Stimulated activated CD8-positive, alpha-beta memory T cell treated with anti-CD3 and anti-CD28 coated beads, Interleukin-4, amount 100 ng/mL, for 48 hours (primary cell): ENCODE data around the gene SDCCAG8.

Source experiments
- DNase-seq: peaks from one replicate; pipeline ENCODE4 v3.0.0-alpha.2; 2020

The SDCCAG8 gene

DNA sequence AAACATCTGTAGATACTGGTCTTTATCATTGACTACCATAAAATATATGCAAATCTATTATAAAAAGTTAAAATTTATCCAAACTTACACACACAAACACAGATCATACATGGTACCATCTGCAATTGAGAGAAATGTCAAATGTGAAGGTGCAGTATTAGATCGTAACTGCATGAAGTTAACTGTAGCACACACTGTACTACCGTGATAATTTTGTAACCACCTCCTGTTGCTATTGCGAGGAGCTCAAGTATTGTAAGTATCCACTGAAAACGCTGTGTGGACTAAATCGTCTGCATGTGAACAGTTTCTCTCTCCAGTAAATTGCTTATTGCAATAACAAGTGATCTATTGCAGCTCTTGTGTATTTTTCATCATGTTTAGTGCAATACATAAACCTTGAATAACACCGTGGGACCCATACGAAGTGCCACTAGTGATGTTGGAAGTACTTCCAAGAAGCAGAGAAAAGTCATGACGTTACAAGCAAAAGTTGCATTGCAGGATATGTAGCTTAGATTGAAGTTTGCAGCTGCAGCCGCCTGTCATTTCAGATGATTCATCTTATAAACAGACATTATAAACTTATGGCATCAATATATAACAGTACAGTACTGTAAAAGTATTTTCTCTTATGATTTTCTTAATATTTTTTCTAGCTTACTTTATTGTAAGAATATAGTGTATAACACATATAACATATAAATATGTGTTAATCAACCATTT lies 172.9 kb downstream of the SDCCAG8 start:
- DNase-seq: no peak

GRCh38 chr1:243431591-243431990 lies 175.8 kb downstream of the SDCCAG8 start:
- no peak for DNase-seq

DNA sequence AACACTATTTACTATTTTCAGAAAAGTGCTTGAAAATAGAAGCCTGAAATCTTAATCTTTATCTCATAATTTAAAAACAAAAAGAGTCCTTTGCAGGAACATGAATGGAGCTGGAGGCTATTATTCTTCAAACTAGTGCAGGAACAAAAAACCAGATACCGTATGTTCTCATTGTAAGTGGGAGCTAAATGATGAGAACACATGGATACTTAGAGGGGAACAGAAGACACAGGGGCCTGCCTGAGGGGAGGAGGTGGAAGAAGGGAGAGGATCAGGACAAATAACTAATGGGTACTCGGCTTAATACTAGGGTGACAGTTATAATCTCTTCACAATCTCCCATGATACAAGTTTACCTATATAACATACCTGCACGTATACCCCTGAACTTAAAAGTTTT lies 176.3 kb downstream of the SDCCAG8 start:
- no peak for DNase-seq

- no peak for DNase-seq
Measured at GRCh38 chr1:243433737-243434370, 178.0 kb downstream of the SDCCAG8 start.

DNA sequence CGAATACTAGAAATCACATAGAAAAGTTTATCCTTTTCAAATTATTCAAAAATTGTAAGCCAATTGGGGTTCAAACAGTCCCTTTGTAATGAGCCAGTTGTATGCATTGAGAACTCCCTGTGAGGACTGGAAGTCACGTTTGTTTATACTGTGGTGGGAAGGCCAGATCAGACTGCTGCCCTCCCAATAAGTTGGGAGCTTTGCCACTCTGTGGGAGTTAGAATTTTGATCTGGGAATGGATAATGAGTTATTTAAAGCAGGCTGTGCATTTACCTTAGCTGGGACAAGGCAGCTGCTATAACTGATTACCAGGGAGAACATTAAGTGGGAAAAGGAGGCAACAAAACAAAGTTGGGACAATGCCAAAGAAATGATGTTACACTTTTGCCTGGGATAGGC lies 178.8 kb downstream of the SDCCAG8 start:
- no peak for DNase-seq

- no peak for DNase-seq
Measured at GRCh38 chr1:243435836-243436235, 180.0 kb downstream of the SDCCAG8 start.

DNA sequence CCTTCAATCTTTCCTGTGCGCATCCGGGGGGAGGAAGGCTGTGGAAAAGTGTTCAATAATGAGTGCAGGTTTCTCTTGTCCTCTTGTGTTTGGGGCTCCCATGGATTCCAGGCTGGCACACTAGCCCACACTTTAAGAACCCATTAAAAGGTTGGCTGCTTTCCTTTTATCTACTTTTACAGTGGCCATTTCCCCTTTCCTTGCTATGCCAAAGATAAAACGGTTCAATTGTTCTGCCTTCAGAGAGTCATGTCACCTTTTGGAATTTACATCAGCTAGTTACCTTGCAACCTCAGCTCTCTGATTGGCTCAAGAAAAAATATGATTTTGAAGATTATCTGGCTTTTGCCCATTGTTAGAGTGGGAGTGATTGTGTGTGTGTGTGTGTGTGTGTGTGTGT lies 182.3 kb downstream of the SDCCAG8 start:
- DNase-seq: no peak

GRCh38 chr1:243438815-243439214 lies 183.0 kb downstream of the SDCCAG8 start:
- DNase-seq: no peak

DNA sequence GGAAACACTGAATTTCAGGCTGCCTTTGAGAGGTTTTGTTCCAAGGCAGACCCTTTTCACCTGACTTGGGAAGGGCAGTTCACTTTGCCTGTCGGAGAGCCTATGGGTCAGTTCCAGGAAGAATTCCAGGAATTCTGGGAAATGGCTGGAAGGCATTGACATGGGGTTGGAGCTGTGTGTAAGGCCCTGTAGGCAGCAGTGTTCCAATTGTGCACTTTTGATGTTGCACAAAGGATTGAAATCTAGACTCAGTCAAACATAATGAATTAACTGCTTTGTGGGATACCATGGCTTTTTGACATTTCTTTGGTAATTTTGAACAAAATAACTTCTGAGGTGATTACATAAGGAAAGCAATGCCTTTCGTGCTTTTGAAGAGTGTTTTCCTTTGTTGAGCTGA lies 184.6 kb downstream of the SDCCAG8 start:
- DNase-seq: no peak

DNA sequence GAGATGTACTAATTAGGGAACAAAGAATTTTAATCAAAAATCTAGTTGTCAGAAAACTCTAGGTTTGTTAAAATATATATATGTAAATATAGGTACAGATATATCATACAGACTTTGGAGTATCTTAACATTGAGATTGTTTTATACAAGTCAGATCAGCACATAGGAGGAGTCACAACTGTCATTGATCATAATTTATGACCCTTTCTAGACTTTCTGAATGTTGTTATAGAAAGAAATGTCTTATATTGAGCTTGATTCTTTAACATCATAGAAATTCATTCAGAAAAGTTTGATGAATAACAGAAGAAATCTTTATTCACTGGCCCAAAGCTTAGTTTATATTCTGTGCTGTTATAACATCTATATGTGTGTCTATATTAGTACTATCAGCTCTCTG lies 185.8 kb downstream of the SDCCAG8 start:
- no peak for DNase-seq

DNA sequence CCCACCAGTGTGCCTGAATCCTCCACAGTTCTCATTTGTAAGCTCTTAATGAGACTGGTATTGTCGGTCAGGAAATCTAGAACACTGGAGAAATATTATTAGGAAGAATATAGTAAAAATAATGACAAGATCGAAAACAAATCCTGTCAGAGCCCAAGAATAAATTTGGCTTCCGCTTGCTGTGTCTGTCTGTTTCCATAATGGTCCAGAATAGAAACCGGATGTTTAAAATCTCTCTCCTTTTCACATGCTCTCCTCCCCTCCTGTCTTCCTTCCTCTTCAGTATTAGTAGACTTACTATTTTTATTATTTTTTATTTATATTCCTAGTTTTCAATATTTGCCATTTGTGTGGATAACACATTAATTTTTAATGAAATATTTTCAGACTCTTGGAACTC lies 187.7 kb downstream of the SDCCAG8 start:
- DNase-seq: no peak

DNA sequence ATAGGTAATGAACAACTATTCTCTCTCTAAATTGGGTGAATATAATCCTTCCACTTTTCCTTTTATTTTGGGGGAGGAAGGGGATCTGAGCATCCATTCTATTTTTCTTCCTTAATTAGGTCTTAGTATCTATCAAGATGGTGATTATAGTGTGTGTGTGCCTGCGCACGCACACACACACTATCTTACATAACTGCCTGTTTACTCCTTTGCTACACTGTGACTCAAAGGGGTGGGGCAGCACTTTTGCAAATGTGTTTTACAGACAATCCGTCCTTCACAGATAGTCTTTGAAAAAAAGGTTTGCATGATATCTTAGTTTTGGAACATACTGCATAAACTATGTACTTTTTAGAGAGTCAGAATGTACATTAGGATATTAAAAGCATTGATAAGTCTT lies 191.5 kb downstream of the SDCCAG8 start:
- DNase-seq: no peak

DNA sequence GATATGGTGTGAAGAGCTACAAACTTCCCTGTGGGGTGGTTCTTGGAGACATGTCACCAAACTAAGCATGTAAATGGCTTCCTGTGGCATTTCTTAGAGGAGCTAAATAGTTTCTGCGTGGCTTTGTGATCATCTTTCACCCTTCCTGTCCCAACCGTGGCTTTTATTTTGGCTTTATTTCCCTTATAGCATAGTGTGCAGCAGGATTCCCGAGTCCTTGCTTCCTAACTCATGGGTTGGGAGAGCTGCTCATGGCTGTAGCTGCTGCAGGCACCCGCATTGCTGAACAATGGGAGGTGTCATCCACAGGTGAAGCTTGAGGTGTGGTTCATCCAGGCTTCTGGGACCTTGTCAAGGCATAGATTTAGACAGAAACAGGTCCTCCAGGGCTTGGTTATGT lies 192.0 kb downstream of the SDCCAG8 start:
- DNase-seq: no peak

DNA sequence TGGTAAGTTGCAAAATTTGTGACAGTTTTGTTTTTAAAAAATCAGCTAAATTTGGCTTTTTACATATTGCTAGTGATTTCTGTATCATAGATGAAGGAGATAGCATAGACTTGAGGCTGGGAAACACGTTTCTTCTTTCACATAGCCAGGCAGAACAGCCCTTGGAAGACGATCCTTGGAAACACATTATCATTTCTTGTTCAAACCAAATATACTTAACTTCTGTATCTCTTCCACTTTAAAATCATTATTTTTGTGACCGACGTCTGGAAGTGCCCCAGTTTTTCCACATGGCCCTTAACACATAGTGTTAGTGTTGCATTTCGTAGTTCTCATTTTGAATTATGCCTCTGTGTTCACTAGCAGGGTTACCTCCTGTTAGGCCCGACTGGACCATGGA lies 193.5 kb downstream of the SDCCAG8 start:
- no peak for DNase-seq

GRCh38 chr1:243452092-243452491 lies 196.3 kb downstream of the SDCCAG8 start:
- DNase-seq: no peak

- no peak for DNase-seq
Measured at GRCh38 chr1:243454328-243454997, 198.6 kb downstream of the SDCCAG8 start.

DNA sequence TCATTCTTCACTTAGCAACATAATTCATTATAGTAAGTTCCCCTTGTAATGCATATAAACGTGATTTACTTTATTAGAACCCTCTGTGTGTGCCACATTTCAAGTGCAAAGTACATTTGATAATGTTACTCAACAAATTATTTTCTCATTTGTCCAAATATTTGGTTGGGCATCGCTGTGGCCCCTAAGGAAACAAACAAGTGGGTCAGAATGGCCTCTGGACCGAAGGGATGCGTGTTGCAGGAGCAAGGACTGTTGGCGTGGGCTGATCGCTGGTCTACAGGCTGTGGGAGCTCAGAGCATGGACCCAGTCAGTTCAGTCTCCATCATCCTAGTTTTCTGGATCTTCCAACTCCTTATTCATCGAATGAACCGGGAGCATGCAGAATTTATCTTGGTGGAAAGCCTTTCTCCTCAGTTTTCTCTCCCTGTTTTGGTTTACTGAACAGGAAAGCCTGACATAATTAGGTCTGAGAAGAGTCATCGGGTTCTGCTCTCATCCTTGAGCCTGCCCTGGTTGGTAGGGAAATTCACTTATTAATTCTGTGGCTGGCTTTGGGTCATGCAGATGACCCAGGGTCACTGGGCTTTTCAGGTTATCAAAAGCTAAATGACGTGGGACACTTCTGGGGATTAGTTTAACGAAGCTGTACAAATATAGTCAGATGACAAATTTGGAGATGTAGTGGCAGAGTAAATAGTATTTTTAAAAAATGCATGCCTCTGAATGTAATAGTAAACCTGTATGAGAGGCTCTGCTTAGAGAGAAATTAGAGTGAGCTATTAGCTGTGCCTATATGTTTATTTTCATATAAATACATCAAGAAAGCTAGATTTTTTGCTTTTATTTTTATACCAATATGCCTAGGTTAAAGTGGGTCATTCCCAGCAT lies 200.2 kb downstream of the SDCCAG8 start:
- DNase-seq: no peak

GRCh38 chr1:243457363-243457982 lies 201.6 kb downstream of the SDCCAG8 start:
- no peak for DNase-seq

GRCh38 chr1:243459059-243459458 lies 203.2 kb downstream of the SDCCAG8 start:
- no peak for DNase-seq

GRCh38 chr1:243461700-243462099 lies 205.9 kb downstream of the SDCCAG8 start:
- no peak for DNase-seq

DNA sequence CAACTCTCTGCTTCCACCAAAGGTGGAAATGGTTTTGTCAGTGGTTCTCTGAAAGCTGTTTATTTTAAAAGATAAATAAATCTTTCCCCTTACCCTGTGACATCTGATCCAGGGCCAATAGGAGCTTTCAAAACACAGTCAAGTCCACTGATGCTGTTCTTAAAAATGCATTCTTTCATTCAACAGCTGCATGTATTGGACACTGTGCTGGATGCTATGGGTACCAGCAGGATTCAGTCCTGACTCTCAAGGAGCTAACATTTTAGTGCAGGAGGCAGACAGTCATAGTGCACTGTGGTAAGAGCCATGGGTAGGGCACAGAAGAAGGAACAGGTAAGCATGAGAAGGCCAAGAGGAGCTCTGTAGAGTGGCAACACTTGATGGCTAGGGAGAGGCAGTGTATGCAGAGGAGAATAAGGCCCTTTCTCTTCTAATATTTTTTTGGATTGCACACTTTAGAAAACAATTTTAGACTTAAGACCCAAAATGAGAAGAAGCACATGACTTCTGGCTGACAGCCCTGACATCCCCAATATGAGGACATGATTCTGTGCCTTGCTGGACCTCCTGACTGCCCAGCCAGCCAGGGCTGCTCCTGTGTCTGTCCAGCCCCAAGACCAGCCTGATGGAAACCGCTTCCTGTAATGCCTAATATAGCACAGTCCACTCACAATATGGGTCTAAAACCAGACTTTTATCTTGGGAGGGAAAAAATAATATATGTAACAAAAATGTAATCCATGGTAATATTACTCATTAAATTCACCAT lies 207.3 kb downstream of the SDCCAG8 start:
- no peak for DNase-seq

- DNase-seq: no peak
Measured at GRCh38 chr1:243465081-243465480, 209.2 kb downstream of the SDCCAG8 start.
